IMR-90 (cell line): ENCODE measurements around the gene GBF1. TPM values are rescaled to one million over a fixed set of nuclear protein-coding genes. Genes with fewer than 3 reads are reported as not detected.

ENCODE experiments used
- ATAC-seq: fragments of 200-7000 bp; cut with Tn5 transposase; 2 replicates; pipeline ENCODE4 v1.9.1; 2020; ENCODE audit warnings: low read depth, mild to moderate bottlenecking, moderate library complexity
- BruUV-seq: library from RNA; stranded (reverse); fragments of 400-500 nt; replicated peaks from 2 replicates; lab custom pipeline; 2021; lab: Mats Ljungman, UMichigan
- CTCF ChIA-PET: fragments of 300-600 bp; formaldehyde crosslinking; extraction: SDS; loops from one replicate; lab custom pipeline; 2021; ENCODE audit warnings: antibody characterized with exemption; lab: Yijun Ruan, JAX
- POLR2A ChIA-PET: fragments of 300-600 bp; sonication (Branson Sonifier 250); formaldehyde crosslinking; loops from one replicate; lab custom pipeline; 2022; ENCODE audit warnings: antibody characterized with exemption; ENCODE audit not compliant: unreplicated experiment; lab: Charles Lee
- DNase-seq: peaks from one replicate; pipeline ENCODE4 v3.0.0; 2013
- H2AFZ ChIP-seq: replicated peaks from 2 replicates; pipeline ENCODE3; 2013; ENCODE audit warnings: low read length, mild to moderate bottlenecking; ENCODE audit not compliant: poor library complexity
- H2AK5ac ChIP-seq: 2 replicates; pipeline ENCODE4 v1.6.1; 2013; ENCODE audit warnings: low read depth, low read length, inconsistent platforms
- H2AK9ac ChIP-seq: replicated peaks from 2 replicates; pipeline ENCODE3; 2013; ENCODE audit warnings: mild to moderate bottlenecking, low read depth, low read length, moderate library complexity; ENCODE audit not compliant: poor library complexity
- H2BK120ac ChIP-seq: 2 replicates; pipeline ENCODE4 v1.6.1; 2013; ENCODE audit warnings: low read depth, low read length, inconsistent platforms
- H2BK15ac ChIP-seq: 3 replicates; pipeline ENCODE4 v1.6.1; 2013; ENCODE audit warnings: low read depth, low read length, inconsistent platforms
- H2BK20ac ChIP-seq: 2 replicates; pipeline ENCODE4 v1.6.1; 2013; ENCODE audit warnings: low read depth, mild to moderate bottlenecking, inconsistent platforms, low read length, moderate library complexity
- H2BK5ac ChIP-seq: 2 replicates; pipeline ENCODE4 v1.6.1; 2013; ENCODE audit warnings: mild to moderate bottlenecking, low read depth, low read length, inconsistent platforms; ENCODE audit not compliant: poor library complexity, severe bottlenecking
- H3K14ac ChIP-seq: replicated peaks from 2 replicates; pipeline ENCODE4 v1.6.1; 2013; ENCODE audit warnings: low read depth, low read length, inconsistent platforms
- H3K18ac ChIP-seq: 2 replicates; pipeline ENCODE4 v1.6.1; 2013; ENCODE audit warnings: low read depth, low read length, control low read depth
- H3K23ac ChIP-seq: 2 replicates; pipeline ENCODE4 v1.6.1; 2013; ENCODE audit warnings: low read depth, low read length, inconsistent platforms
- H3K27ac ChIP-seq: 2 replicates; pipeline ENCODE4 v1.5.1; 2013; ENCODE audit warnings: mild to moderate bottlenecking, control low read depth, low read length; ENCODE audit not compliant: insufficient read depth
- H3K27me3 ChIP-seq: 2 replicates; pipeline ENCODE4 v1.6.1; 2013; ENCODE audit warnings: low read length; ENCODE audit not compliant: control insufficient read depth, insufficient read depth
- H3K36me3 ChIP-seq: 2 replicates; pipeline ENCODE4 v1.6.1; 2013; ENCODE audit warnings: low read length, mixed read lengths; ENCODE audit not compliant: control insufficient read depth, insufficient read depth
- H3K4ac ChIP-seq: 2 replicates; pipeline ENCODE4 v1.6.1; 2013; ENCODE audit warnings: low read depth, low read length, inconsistent platforms
- H3K4me1 ChIP-seq: 2 replicates; pipeline ENCODE4 v1.6.1; 2013; ENCODE audit warnings: low read length, mixed read lengths; ENCODE audit not compliant: control insufficient read depth, insufficient read depth
- H3K4me2 ChIP-seq: 2 replicates; pipeline ENCODE4 v1.6.1; 2013; ENCODE audit warnings: low read depth, mild to moderate bottlenecking, control low read depth, low read length, moderate library complexity
- H3K4me3 ChIP-seq: 2 replicates; pipeline ENCODE4 v1.5.1; 2013; ENCODE audit warnings: low read depth, mild to moderate bottlenecking, control low read depth, low read length, moderate library complexity; ENCODE audit not compliant: insufficient read depth
- H3K56ac ChIP-seq: 2 replicates; pipeline ENCODE4 v1.6.1; 2013; ENCODE audit warnings: low read length, inconsistent platforms; ENCODE audit not compliant: insufficient read depth; ENCODE audit errors: extremely low read depth
- H3K79me1 ChIP-seq, 2 experiments: 2 replicates each; pipeline ENCODE4 v1.6.1; 2013; ENCODE audit warnings: low read length in 2 of 2, inconsistent platforms in 1 of 2, low read depth in 1 of 2
- H3K9ac ChIP-seq: 2 replicates; pipeline ENCODE4 v1.6.1; 2013; ENCODE audit warnings: low read depth, low read length, control low read depth
- H3K9me1 ChIP-seq: 2 replicates; pipeline ENCODE4 v1.6.1; 2013; ENCODE audit warnings: low read length, inconsistent platforms; ENCODE audit not compliant: insufficient read depth
- H3K9me3 ChIP-seq: 2 replicates; pipeline ENCODE4 v1.6.1; 2013; ENCODE audit warnings: low read length; ENCODE audit not compliant: control insufficient read depth, insufficient read depth
- H4K20me1 ChIP-seq: 2 replicates; pipeline ENCODE4 v1.6.1; 2013; ENCODE audit warnings: low read length, inconsistent platforms; ENCODE audit not compliant: insufficient read depth
- H4K5ac ChIP-seq: 2 replicates; pipeline ENCODE4 v1.6.1; 2013; ENCODE audit warnings: mild to moderate bottlenecking, low read depth, low read length, control low read depth
- H4K8ac ChIP-seq, 2 experiments: 2 replicates each; pipeline ENCODE4 v1.6.1; 2013; ENCODE audit warnings: low read depth in 2 of 2, low read length in 2 of 2, control low read depth in 1 of 2, inconsistent platforms in 1 of 2
- H4K91ac ChIP-seq: 2 replicates; pipeline ENCODE4 v1.6.1; 2013; ENCODE audit warnings: low read depth, low read length, inconsistent platforms; ENCODE audit not compliant: insufficient read depth
- BHLHE40 ChIP-seq: fragments of 150-350 bp; IDR thresholded peaks from 2 replicates; pipeline ENCODE4 v1.6.1; 2016; ENCODE audit warnings: mild to moderate bottlenecking, low read depth, low read length
- CTCF ChIP-seq: conservative IDR thresholded peaks from 2 replicates; pipeline ENCODE4 v1.5.1; 2012; ENCODE audit warnings: mild to moderate bottlenecking, low read depth, low read length, improper control_type of control experiment
- FOS ChIP-seq: fragments of 150-350 bp; IDR thresholded peaks from 2 replicates; pipeline ENCODE4 v1.6.1; 2016; ENCODE audit warnings: low read depth, low read length
- MAFK ChIP-seq: IDR thresholded peaks from 2 replicates; pipeline ENCODE4 v1.6.1; 2012; ENCODE audit warnings: low read depth, low read length, improper control_type of control experiment
- POLR2A ChIP-seq: IDR thresholded peaks from 2 replicates; pipeline ENCODE4 v1.6.1; 2012; ENCODE audit warnings: mild to moderate bottlenecking, low read depth, low read length
- RCOR1 ChIP-seq: IDR thresholded peaks from 2 replicates; pipeline ENCODE4 v1.6.1; 2012; ENCODE audit warnings: mild to moderate bottlenecking, low read length, improper control_type of control experiment; ENCODE audit not compliant: insufficient replicate concordance
- SMC3 ChIP-seq: fragments of 150-350 bp; IDR thresholded peaks from 2 replicates; pipeline ENCODE4 v1.6.1; 2016; ENCODE audit warnings: low read depth, mild to moderate bottlenecking, antibody characterized with exemption, low read length, moderate library complexity
- USF2 ChIP-seq: fragments of 150-350 bp; IDR thresholded peaks from 2 replicates; pipeline ENCODE4 v1.6.1; 2017; ENCODE audit warnings: mild to moderate bottlenecking, antibody characterized with exemption, low read length, low read depth
- WGBS, 2 experiments: methylation state at CpG; one replicate each; pipeline versions ENCODE4 v1.1.5 to v1.1.7; 2013; ENCODE audit warnings: missing lambda C conversion rate in 2 of 2; ENCODE audit not compliant: insufficient read length in 1 of 2; ENCODE audit errors: extremely low coverage in 2 of 2; 5-methylcytosine and 5-hydroxymethylcytosine counted together
- dilution Hi-C: fragments of 300-500 bp; cut with HindIII; formaldehyde crosslinking; loops from one replicate; pipeline ENCODE4 v1.14.3; 2018; ENCODE audit warnings: low sequenced_read_pairs; ENCODE audit not compliant: unreplicated experiment
- in situ Hi-C: fragments of 300-500 bp; cut with MboI; formaldehyde crosslinking; loops from 3 replicates; pipeline ENCODE4 v1.14.3; 2019; ENCODE audit warnings: low sequenced_read_pairs, inconsistent platforms, mixed read lengths
- intact Hi-C: fragments of 100-400 bp; cut with micrococcal nuclease; formaldehyde crosslinking; loops from 2 replicates; pipeline ENCODE4 v1.10.0; 2022
- polyA plus RNA-seq, 3 experiments: library from polyadenylated mRNA; depleted of rRNA; stranded (reverse); fragments of >200 nt; gene quantifications; 2 replicates each; pipeline ENCODE4 v1.2.3, GENCODE V29; 2012; ENCODE audit warnings: low replicate concordance in 1 of 3
- total RNA-seq: library from RNA; depleted of rRNA; stranded (reverse); fragments of >200 nt; gene quantifications from 2 replicates; pipeline ENCODE4 v1.2.3, GENCODE V29; 2012

The GBF1 gene
- total and polyA plus RNA-seq, 2 of the 4 experiments (the other 2 are of a cell fraction), result 38.7 to 40.1 TPM

DNA sequence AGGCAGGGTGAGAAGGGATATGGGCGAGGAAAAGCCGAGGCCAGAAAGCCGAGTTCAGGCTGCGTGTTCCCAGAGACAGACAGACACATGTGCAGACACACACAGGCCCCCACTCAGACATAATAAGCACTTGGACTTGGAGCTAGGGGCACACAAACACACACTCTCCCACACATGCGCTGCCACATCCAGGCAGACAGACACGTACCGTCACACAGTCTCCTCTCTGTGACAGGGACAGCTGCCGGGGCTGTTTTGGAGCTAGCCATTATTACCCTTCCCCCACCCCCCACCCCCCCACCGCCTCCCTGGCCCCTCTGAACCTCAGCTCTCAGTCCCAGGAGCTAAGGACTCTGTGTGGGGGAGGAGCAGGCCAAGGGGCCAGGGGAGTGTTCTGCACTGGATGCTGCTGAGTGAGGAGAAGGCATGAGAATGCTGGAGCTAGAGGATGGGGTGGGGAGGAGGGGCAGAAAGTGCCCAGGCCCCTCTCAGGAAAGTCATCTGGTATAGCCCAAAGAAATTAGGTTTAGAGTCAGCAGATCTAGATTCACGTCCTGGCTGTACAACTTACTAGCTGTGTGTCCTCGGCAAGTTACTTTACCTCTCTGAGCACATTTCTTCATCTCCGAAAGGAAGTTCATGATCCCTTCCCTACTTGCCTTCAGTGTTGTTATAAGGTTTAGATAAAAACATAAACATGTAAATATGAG is 10.3 kb upstream of the GBF1 start:
- Histone ChIP-seq H2BK5ac (no peak overlapping the region), H2AFZ (peak overlapping the region; percentile 54), H3K79me1 (no peaks in the 10 kb centered on the region), H4K8ac (no peak overlapping the region), H3K14ac (no peak overlapping the region), H2AK5ac (no peak overlapping the region; the same call in 1 of the 2 replicates), H3K4ac (no peak overlapping the region), H3K4me2 (no peak overlapping the region), H4K91ac (no peak overlapping the region), H3K4me1 (peaks cover 2% of the 10 kb centered on the region; the same call in 1 of the 2 replicates), H4K5ac (no peak overlapping the region), H2BK20ac (no peak overlapping the region), H4K20me1 (peaks cover 4% of the 10 kb centered on the region), H3K36me3 (no peaks in the 10 kb centered on the region), H2BK15ac (no peak overlapping the region), H3K9me1 (0 out of 2 replicates have a peak, but pooled peaks cover 7% of the 10 kb centered on the region), H2BK120ac (no peak overlapping the region), H3K18ac (no peak overlapping the region), H3K9me3 (no peaks in the 10 kb centered on the region), H3K23ac (no peak overlapping the region), H3K27ac (no peak overlapping the region), H3K56ac (no peak overlapping the region), H3K27me3 (peaks cover 52% of the 10 kb centered on the region), H2AK9ac (no peak overlapping the region), H3K9ac (no peak overlapping the region), H3K4me3 (no peak overlapping the region)
- no peak for TF ChIP-seq MAFK
- TF ChIP-seq USF2, result no peak
- no peak for TF ChIP-seq SMC3
- TF ChIP-seq RCOR1, result no peak
- no peak for TF ChIP-seq FOS
- TF ChIP-seq CTCF, result no peak
- TF ChIP-seq POLR2A, result no peak
- TF ChIP-seq BHLHE40, result no peak
- BruUV-seq, result no TSS peak
- no peak for ATAC-seq
- ChIA-PET POLR2A (no interaction called here), CTCF (interaction anchor here (0.8 to 1.5 kb wide), 2 partner anchors 112 to 118 kb away, joined by 3 read pairs; no protein-coding TSS in a partner anchor)
- dilution Hi-C loops, result no loop called here
- in situ Hi-C loops, result no loop called here
- whole genome bisulfite sequencing, 2 experiments, result no CpG with 5 or more reads among the region's 12 CpGs
- DNase-seq, result no peak
- intact Hi-C loops, result no loop called here
